ENCODE measurements around the gene RPGRIP1L.
"Not testable (repeated sequence)": the region's sequence is repeated elsewhere in the genome, so short reads cannot be mapped to it uniquely, and the experiment has no call there.

Gene RPGRIP1L

GRCh38 chr16:53695070-53695469 lies 8.6 kb downstream of the RPGRIP1L start:
- no peak overlapping the region for H3K4me3 ChIP-seq
- DNase-seq (ENCODE audit: low spot score) = no peak
- no peak for TF ChIP-seq CTCF (IDR thresholded peaks at IDR 0.05)
- H3K27ac ChIP-seq = no peak overlapping the region

DNA sequence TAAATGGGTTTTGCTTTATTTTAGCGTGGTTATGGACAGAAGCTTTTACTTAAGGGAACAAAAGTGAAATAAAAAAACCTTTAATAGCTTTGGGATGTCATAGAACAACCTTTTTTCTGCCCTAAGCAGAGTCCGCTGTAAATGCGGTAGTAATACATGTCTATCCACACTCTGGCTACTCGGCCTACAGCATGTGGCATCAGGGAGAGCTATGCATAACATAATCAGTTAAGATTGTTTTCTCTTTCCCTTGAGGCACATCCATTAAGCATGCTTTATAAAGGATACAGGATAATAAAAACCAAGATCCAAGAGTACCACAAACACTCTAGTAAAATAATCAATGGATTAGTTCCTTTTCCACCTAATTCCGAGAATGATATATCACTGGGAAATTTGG lies 10.3 kb downstream of the RPGRIP1L start:
- TF ChIP-seq CTCF (IDR thresholded peaks at IDR 0.05) = no peak
- DNase-seq (ENCODE audit: low spot score) = no peak
- H3K27ac ChIP-seq = no peak overlapping the region
- no peak overlapping the region for H3K4me3 ChIP-seq

GRCh38 chr16:53692146-53692545 lies 11.5 kb downstream of the RPGRIP1L start:
- DNase-seq (ENCODE audit: low spot score) = no peak

GRCh38 chr16:53690771-53691170 lies 12.9 kb downstream of the RPGRIP1L start:
- no peak for DNase-seq (ENCODE audit: low spot score)
- H3K27ac ChIP-seq = no peak overlapping the region
- H3K4me3 ChIP-seq = no peak overlapping the region
- no peak for TF ChIP-seq CTCF (IDR thresholded peaks at IDR 0.05)

More at GRCh38 chr16:53692146-53692545, 11.5 kb downstream of the RPGRIP1L start:
- H3K27ac ChIP-seq = no peak overlapping the region
- no peak for TF ChIP-seq CTCF (IDR thresholded peaks at IDR 0.05)
- H3K4me3 ChIP-seq = no peak overlapping the region

- Histone ChIP-seq H3K27ac (no peak overlapping the region), H3K4me3 (no peak overlapping the region)
- no peak for DNase-seq (ENCODE audit: low spot score)
- no peak for TF ChIP-seq CTCF (IDR thresholded peaks at IDR 0.05)
These were observed 14.0 kb downstream of the RPGRIP1L start for GRCh38 chr16:53689636-53690035.

- H3K27ac ChIP-seq = no peak overlapping the region
- DNase-seq (ENCODE audit: low spot score) = no peak
- no peak for TF ChIP-seq CTCF (IDR thresholded peaks at IDR 0.05)
- H3K4me3 ChIP-seq = no peak overlapping the region
These were observed 16.9 kb downstream of the RPGRIP1L start for GRCh38 chr16:53686710-53687109.

- not testable (repeated sequence) for H3K27ac ChIP-seq; H3K4me3 ChIP-seq; DNase-seq (ENCODE audit: low spot score)
These were observed 18.3 kb downstream of the RPGRIP1L start for GRCh38 chr16:53685334-53685733.

DNA sequence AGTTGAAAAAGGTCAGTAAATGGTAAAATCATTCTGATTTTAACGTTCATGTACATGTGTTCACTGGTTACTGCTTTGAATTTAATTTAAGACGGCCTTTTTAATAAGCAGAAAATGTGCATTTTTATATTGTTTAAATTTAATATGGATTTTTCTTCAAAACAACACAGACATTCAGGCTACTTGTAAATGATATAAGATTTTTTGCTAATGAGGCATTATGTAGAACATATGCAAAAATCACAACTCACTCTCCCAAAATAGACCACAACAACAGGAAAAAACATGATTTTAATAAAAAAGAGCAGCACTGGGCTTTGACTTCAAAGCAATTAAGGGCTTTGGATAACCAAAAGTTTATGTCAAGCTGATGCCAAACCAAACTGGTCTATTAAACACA lies 22.3 kb downstream of the RPGRIP1L start:
- Histone ChIP-seq H3K27ac (no peak overlapping the region), H3K4me3 (no peak overlapping the region)
- no peak for DNase-seq (ENCODE audit: low spot score)
- no peak for TF ChIP-seq CTCF (IDR thresholded peaks at IDR 0.05)
